Measurements from ENCODE around the gene FANCC. TPM values are rescaled to one million over a fixed set of nuclear protein-coding genes. Genes with fewer than 3 reads are reported as not detected.

Gene FANCC
- total RNA-seq = 10 to 100 TPM; 10.5 to 23.6 TPM

GRCh38 chr9:95317119-95317892, at the start of gene FANCC:
TSS of gene FANCC (minus strand) at chr9:95317709. CDS start at chr9:95249291, 68,418 bp downstream.
- H3K36me3 ChIP-seq = no peaks in the 10 kb centered on the region
- peak within 1 kb of the TSS; percentile 96 for H3K27ac ChIP-seq
- DNase-seq = peak; percentile 95
- H3K9me3 ChIP-seq = no peaks in the 10 kb centered on the region
- no peaks in the 10 kb centered on the region for H3K27me3 ChIP-seq
- intact Hi-C loops (cut with DNase I) = loop anchor here (10.0 kb wide), 1 partner anchor 187 kb away; no protein-coding TSS in a partner anchor
- peak within 1 kb of the TSS; percentile 97 for H3K4me3 ChIP-seq
- no peak for TF ChIP-seq CTCF (IDR thresholded peaks at IDR 0.05)
- H3K9ac ChIP-seq (ENCODE audit: low read depth in 2 of 2, low read length in 2 of 2) = peak within 1 kb of the TSS; percentile 77 to 90
- H3K4me1 ChIP-seq = no peaks in the 10 kb centered on the region

- Histone ChIP-seq H3K36me3 (no peaks in the 10 kb centered on the region), H3K9me3 (no peaks in the 10 kb centered on the region), H3K9ac (ENCODE audit: low read depth in 2 of 2, low read length in 2 of 2) (no peak overlapping the region), H3K4me3 (no peak overlapping the region), H3K27ac (no peak overlapping the region), H3K27me3 (no peaks in the 10 kb centered on the region), H3K4me1 (no peaks in the 10 kb centered on the region)
- intact Hi-C loops (cut with DNase I) = no loop called here
- TF ChIP-seq CTCF (IDR thresholded peaks at IDR 0.05) = no peak
- no peak for DNase-seq
These were observed 49.3 kb upstream of the FANCC start for GRCh38 chr9:95366731-95367325.

GRCh38 chr9:95365766-95366165, 48.3 kb upstream of the FANCC start:
- intact Hi-C loops (cut with DNase I) = no loop called here
- Histone ChIP-seq H3K4me3 (no peak overlapping the region), H3K4me1 (no peaks in the 10 kb centered on the region), H3K36me3 (no peaks in the 10 kb centered on the region), H3K27ac (no peak overlapping the region), H3K9ac (ENCODE audit: low read depth in 2 of 2, low read length in 2 of 2) (no peak overlapping the region), H3K9me3 (no peaks in the 10 kb centered on the region), H3K27me3 (no peaks in the 10 kb centered on the region)
- DNase-seq = no peak
- TF ChIP-seq CTCF (IDR thresholded peaks at IDR 0.05) = no peak

- Histone ChIP-seq H3K27ac (no peak overlapping the region), H3K27me3 (no peaks in the 10 kb centered on the region), H3K36me3 (no peaks in the 10 kb centered on the region), H3K9me3 (no peaks in the 10 kb centered on the region), H3K4me3 (no peak overlapping the region), H3K4me1 (no peaks in the 10 kb centered on the region), H3K9ac (ENCODE audit: low read depth in 2 of 2, low read length in 2 of 2) (no peak overlapping the region)
- TF ChIP-seq CTCF (IDR thresholded peaks at IDR 0.05) = no peak
- intact Hi-C loops (cut with DNase I) = no loop called here
- DNase-seq = no peak
These were observed 45.7 kb upstream of the FANCC start for GRCh38 chr9:95363051-95363841.

GRCh38 chr9:95360866-95361265, 43.4 kb upstream of the FANCC start:
- DNase-seq = no peak
- Histone ChIP-seq H3K4me1 (no peaks in the 10 kb centered on the region), H3K4me3 (no peak overlapping the region), H3K27me3 (no peaks in the 10 kb centered on the region), H3K9ac (ENCODE audit: low read depth in 2 of 2, low read length in 2 of 2) (no peak overlapping the region), H3K36me3 (no peaks in the 10 kb centered on the region), H3K9me3 (no peaks in the 10 kb centered on the region), H3K27ac (no peak overlapping the region)
- intact Hi-C loops (cut with DNase I) = no loop called here
- TF ChIP-seq CTCF (IDR thresholded peaks at IDR 0.05) = no peak
